Measurements from ENCODE around the gene SHROOM1. TPM values are rescaled to one million over a fixed set of nuclear protein-coding genes. Genes with fewer than 3 reads are reported as not detected.

Gene SHROOM1
- total and polyA plus RNA-seq, 8 donors, result 5.3 to 264 (median 23.2) TPM

DNA sequence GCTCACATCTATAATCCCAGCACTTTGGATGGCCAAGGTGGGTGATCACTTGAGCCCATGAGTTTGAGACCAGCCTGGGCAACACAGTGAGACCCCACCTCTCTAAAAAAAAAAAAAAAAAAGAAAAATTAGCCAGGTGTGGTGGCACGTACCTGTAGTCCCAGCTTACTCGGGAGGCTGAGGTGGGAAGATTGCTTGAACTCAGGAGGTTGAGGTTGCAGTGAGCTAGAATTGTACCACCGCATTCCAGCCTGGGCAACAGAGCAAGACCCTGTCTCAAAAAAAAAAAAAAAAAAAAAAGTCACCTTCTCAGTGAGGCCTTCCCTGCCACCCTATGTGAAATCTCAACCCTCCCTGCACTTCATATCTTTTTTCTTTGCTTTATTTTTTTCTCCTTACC, 39.4 kb downstream of the SHROOM1 start:
- peaks cover 0 to 13% (median 0%) of the 10 kb centered on the region in 4 donors for H3K4me1 ChIP-seq
- peaks cover 0 to 4% (median 0%) of the 10 kb centered on the region in 3 donors for H3K27me3 ChIP-seq
- no peaks in the 10 kb centered on the region for H3K9me3 ChIP-seq
- TF ChIP-seq, protein P1, sequence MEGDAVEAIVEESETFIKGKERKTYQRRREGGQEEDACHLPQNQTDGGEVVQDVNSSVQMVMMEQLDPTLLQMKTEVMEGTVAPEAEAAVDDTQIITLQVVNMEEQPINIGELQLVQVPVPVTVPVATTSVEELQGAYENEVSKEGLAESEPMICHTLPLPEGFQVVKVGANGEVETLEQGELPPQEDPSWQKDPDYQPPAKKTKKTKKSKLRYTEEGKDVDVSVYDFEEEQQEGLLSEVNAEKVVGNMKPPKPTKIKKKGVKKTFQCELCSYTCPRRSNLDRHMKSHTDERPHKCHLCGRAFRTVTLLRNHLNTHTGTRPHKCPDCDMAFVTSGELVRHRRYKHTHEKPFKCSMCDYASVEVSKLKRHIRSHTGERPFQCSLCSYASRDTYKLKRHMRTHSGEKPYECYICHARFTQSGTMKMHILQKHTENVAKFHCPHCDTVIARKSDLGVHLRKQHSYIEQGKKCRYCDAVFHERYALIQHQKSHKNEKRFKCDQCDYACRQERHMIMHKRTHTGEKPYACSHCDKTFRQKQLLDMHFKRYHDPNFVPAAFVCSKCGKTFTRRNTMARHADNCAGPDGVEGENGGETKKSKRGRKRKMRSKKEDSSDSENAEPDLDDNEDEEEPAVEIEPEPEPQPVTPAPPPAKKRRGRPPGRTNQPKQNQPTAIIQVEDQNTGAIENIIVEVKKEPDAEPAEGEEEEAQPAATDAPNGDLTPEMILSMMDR (IDR thresholded peaks at IDR 0.05), result no peak
- TF ChIP-seq POLR2AphosphoS5 (IDR thresholded peaks at IDR 0.05) (no peak), POLR2A (IDR thresholded peaks at IDR 0.05) (no peak), EP300 (IDR thresholded peaks at IDR 0.05) (no peak)
- WGBS, 5 donors, result 96 to 99% (median 96%) methylated on average over 3 of the region's 3 CpGs
- H3K4me3 ChIP-seq, result no peak overlapping the region
- DNase-seq, result no peak
- no peaks in the 10 kb centered on the region for H3K36me3 ChIP-seq
- no peak overlapping the region for H3K27ac ChIP-seq
- intact Hi-C loops (cut with DNase I; ENCODE audit: low total_unique reads), result no loop called here

DNA sequence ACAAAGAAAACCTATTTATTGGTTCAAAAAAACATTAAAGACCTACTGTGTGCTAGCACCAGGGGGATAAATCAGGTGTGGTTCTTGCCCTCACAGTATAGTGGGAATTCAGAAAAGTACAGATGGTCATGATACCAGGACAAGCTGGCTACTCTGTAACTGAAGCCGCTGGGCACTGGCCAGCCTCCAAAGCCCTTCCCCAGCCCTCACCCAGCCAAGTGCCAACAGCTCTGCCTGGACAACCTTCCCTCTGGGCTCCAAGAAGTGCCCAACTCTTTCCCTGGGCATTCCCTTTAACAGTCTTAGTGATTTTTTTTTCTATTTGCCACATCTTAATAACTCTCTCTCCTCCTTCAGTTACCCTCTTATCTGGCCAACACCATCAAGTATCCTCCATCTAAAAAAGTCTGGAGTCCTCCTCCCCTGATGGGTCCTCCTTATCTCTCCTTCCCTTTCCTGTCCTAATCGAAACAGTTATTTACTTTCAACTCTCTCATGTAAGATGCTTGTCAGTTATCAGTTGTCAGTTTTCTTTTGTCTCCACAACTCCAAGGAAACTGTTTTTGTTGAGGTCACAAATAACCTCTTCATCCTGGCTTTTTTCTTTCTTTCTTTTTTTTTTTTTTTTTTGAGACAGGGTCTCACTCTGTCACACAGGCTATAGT, 40.1 kb downstream of the SHROOM1 start:
- Histone ChIP-seq H3K4me1 (peaks cover 0 to 13% (median 0%) of the 10 kb centered on the region in 4 donors), H3K9me3 (no peaks in the 10 kb centered on the region), H3K36me3 (no peaks in the 10 kb centered on the region), H3K27me3 (peaks cover 0 to 4% (median 0%) of the 10 kb centered on the region in 3 donors), H3K4me3 (no peak overlapping the region), H3K27ac (no peak overlapping the region)
- intact Hi-C loops (cut with DNase I; ENCODE audit: low total_unique reads), result no loop called here
- WGBS, 5 donors, result 20 to 49% (median 33%) methylated on average over 2 of the region's 2 CpGs
- TF ChIP-seq EP300 (IDR thresholded peaks at IDR 0.05) (no peak), POLR2A (IDR thresholded peaks at IDR 0.05) (no peak), POLR2AphosphoS5 (IDR thresholded peaks at IDR 0.05) (no peak)
- TF ChIP-seq, protein P1 (IDR thresholded peaks at IDR 0.05), result no peak
- DNase-seq, result peak in 1 of 2 donors; percentile 77

DNA sequence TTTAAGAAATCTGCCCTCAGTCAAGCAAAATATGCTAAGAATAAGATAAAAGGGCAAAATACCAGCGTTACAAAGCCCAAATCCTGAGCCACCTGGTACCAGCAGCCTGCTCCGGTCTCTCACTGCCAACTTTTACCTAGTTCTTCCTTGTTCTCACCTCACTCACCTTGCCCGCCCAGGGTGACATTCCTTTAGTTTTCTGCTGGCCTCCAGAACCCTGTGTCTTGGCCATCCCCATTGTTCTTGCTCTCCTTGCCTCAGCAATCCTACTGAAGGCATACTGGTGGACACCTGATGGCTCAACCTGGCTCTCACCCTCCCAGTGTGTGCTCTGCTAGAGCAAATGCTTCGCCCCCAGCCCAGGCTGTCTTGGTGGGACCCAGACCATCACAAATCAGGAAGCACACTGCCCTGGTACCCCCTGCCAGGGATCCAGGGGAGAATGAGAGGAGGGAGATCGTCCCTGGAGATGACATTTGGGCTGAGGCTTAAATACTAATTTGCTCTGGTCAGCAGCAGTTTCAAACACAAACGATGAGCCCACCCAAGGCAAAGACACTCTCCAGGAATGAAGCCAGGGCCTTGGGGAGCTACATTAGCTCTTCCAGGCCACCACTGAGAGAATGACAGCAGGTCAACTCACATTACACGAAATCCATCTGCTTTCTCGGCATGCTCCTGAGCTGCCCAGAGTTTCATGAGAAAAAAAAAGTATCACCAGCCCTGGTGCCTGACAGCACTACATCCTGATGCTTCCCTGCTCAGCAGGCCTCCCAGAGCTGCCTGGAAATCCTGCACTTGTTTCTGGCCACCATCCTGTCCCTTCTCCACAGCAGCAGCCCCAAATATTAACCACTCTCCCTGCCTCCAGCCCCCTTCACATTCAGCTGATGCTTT, 41.2 kb downstream of the SHROOM1 start:
- Histone ChIP-seq H3K36me3 (no peaks in the 10 kb centered on the region), H3K27ac (no peak overlapping the region), H3K4me1 (peaks cover 0 to 13% (median 0%) of the 10 kb centered on the region in 4 donors), H3K4me3 (no peak overlapping the region), H3K27me3 (peaks cover 0 to 4% (median 0%) of the 10 kb centered on the region in 3 donors), H3K9me3 (no peaks in the 10 kb centered on the region)
- intact Hi-C loops (cut with DNase I; ENCODE audit: low total_unique reads), result no loop called here
- TF ChIP-seq, protein P1 (IDR thresholded peaks at IDR 0.05), result no peak
- TF ChIP-seq POLR2A (IDR thresholded peaks at IDR 0.05) (no peak), POLR2AphosphoS5 (IDR thresholded peaks at IDR 0.05) (no peak)
- peak in 1 of 2 donors; percentile 31 for DNase-seq
- 62 to 89% (median 71%) methylated on average over 8 of the region's 8 CpGs for WGBS, 5 donors

DNA sequence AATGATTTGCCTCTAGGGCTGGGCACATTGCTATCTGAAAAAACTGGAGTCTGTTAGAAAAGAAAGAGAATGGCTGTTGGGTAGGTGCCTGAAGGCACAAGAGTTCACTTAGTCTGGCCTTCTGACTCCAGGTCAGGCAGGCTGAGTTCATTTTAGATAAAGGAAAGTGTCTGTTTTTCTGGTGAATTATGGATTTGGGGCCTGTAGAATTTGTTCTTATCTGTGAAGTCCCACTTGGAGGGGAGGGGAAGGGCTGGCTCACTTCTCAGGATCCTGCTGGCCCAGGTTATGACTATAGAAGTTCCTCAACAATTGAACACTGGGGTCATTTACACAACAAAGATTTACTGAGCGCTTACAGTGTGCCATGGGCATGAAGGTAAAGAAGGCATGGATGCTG, 41.9 kb downstream of the SHROOM1 start:
- peaks cover 0 to 4% (median 0%) of the 10 kb centered on the region in 3 donors for H3K27me3 ChIP-seq
- DNase-seq, result no peak
- no peaks in the 10 kb centered on the region for H3K36me3 ChIP-seq
- H3K4me1 ChIP-seq, result peaks cover 0 to 13% (median 0%) of the 10 kb centered on the region in 4 donors
- H3K27ac ChIP-seq, result no peak overlapping the region
- TF ChIP-seq, protein P1 (IDR thresholded peaks at IDR 0.05), result no peak
- TF ChIP-seq POLR2AphosphoS5 (IDR thresholded peaks at IDR 0.05), result no peak
- TF ChIP-seq POLR2A (IDR thresholded peaks at IDR 0.05), result no peak
- no peak for TF ChIP-seq EP300 (IDR thresholded peaks at IDR 0.05)
- no peak overlapping the region for H3K4me3 ChIP-seq
- 57 to 95% (median 85%) methylated on average over 1 of the region's 1 CpG for WGBS, 5 donors
- intact Hi-C loops (cut with DNase I; ENCODE audit: low total_unique reads), result no loop called here
- H3K9me3 ChIP-seq, result no peaks in the 10 kb centered on the region

All from stomach (tissue), 9 donors.